K562 (cell line): ENCODE results near the gene PSMA4. TPM values are rescaled to one million over a fixed set of nuclear protein-coding genes. Genes with fewer than 3 reads are reported as not detected.

ENCODE experiments used
- ATAC-seq: fragments of 200-7000 bp; cut with Tn5 transposase; 3 replicates; pipeline ENCODE4 v1.9.1; 2020; ENCODE audit warnings: moderate library complexity
- BruUV-seq: library from RNA; stranded (reverse); fragments of 400-500 nt; replicated peaks from 2 replicates; lab custom pipeline; 2021; lab: Mats Ljungman, UMichigan
- CTCF ChIA-PET: fragments of 300-600 bp; formaldehyde crosslinking; extraction: SDS; loops from one replicate; lab custom pipeline; 2021; ENCODE audit warnings: low intra/inter-chr PET ratio; lab: Yijun Ruan, JAX
- POLR2A ChIA-PET: fragments of 300-600, 350-650 bp; sonication (Branson Sonifier 250); formaldehyde crosslinking; extraction: SDS; loops from one replicate; lab custom pipeline; 2021; ENCODE audit warnings: antibody characterized with exemption, inconsistent platforms; lab: Yijun Ruan, JAX
- DNase-seq, 4 experiments: peaks; one replicate each; pipeline versions ENCODE4 v3.0.0 to v3.0.0-alpha.2; 2011 to 2018; ENCODE audit warnings: low spot score in 3 of 4, mixed read lengths in 3 of 4; ENCODE audit errors: extremely low read depth in 1 of 4
- FAIRE-seq: peaks from 2 replicates; lab custom pipeline; 2011; peaks lifted over from hg19 to GRCh38; lab: Jason Lieb, UNC
- H2AFZ ChIP-seq: 2 replicates; pipeline ENCODE4 v1.6.0; 2011; ENCODE audit warnings: low read depth, low read length, control low read depth, inconsistent platforms
- H3K27ac ChIP-seq: fragments of 200-600 bp; 3 replicates; pipeline ENCODE4 v1.8.0; 2011; ENCODE audit warnings: low read depth, mild to moderate bottlenecking, control low read depth, inconsistent platforms, low read length, moderate library complexity, mixed read lengths; ENCODE audit errors: extremely low read depth
- H3K27me3 ChIP-seq, 2 experiments: fragments of 300-600 bp in 1 of 2; 2 replicates in 1 of 2; 3 replicates in 1 of 2; pipeline versions ENCODE4 v1.6.0 to v1.8.0; 2011; ENCODE audit warnings: inconsistent platforms in 2 of 2, low read length in 2 of 2, mild to moderate bottlenecking in 1 of 2, mixed read lengths in 1 of 2, moderate library complexity in 1 of 2; ENCODE audit not compliant: control insufficient read depth in 2 of 2, insufficient read depth in 2 of 2
- H3K36me3 ChIP-seq: fragments of 300-600 bp; 3 replicates; pipeline ENCODE4 v1.8.0; 2011; ENCODE audit warnings: mild to moderate bottlenecking, low read length, inconsistent platforms; ENCODE audit not compliant: control insufficient read depth, insufficient read depth
- H3K4me1 ChIP-seq, 2 experiments: fragments of 200-600 bp in 1 of 2; replicated peaks in 1 of 2; 2 replicates in 1 of 2; 3 replicates in 1 of 2; pipeline versions ENCODE4 v1.5.1 to v1.8.0; 2011; ENCODE audit warnings: inconsistent platforms in 2 of 2, low read length in 2 of 2, mild to moderate bottlenecking in 1 of 2, mixed read lengths in 1 of 2, moderate library complexity in 1 of 2; ENCODE audit not compliant: control insufficient read depth in 2 of 2, insufficient read depth in 2 of 2
- H3K4me2 ChIP-seq: 2 replicates; pipeline ENCODE4 v1.6.1; 2011; ENCODE audit warnings: low read length, control low read depth, inconsistent platforms, mixed read lengths; ENCODE audit not compliant: insufficient read depth
- H3K4me3 ChIP-seq: fragments of 200-600 bp; sonication (generic), shearing (Covaris generic); 2 replicates; pipeline ENCODE4 v1.5.1; 2016; ENCODE audit warnings: control low read depth, inconsistent platforms
- H3K79me2 ChIP-seq: fragments of 200-600 bp; 3 replicates; pipeline ENCODE4 v1.8.0; 2011; ENCODE audit warnings: low read length, inconsistent platforms; ENCODE audit not compliant: control insufficient read depth, insufficient read depth
- H3K9ac ChIP-seq, 2 experiments: 2 replicates each; pipeline versions ENCODE4 v1.6.0 to v1.6.1; 2011; ENCODE audit warnings: low read depth in 2 of 2, low read length in 2 of 2, control low read depth in 1 of 2, inconsistent platforms in 1 of 2, mild to moderate bottlenecking in 1 of 2, mixed read lengths in 1 of 2; ENCODE audit not compliant: insufficient read depth in 1 of 2
- H3K9me1 ChIP-seq: one replicate; pipeline ENCODE4 v1.6.0; 2011; ENCODE audit warnings: inconsistent platforms, mild to moderate bottlenecking, low read length, moderate library complexity; ENCODE audit not compliant: control insufficient read depth, insufficient read depth
- H3K9me3 ChIP-seq: replicated peaks from 2 replicates; pipeline ENCODE4 v1.5.1; 2011; ENCODE audit warnings: low read depth, low read length, inconsistent platforms; ENCODE audit not compliant: control insufficient read depth, insufficient read depth
- H4K20me1 ChIP-seq: replicated peaks from 2 replicates; pipeline ENCODE4 v1.6.1; 2011; ENCODE audit warnings: low read length, inconsistent platforms, mixed read lengths; ENCODE audit not compliant: control insufficient read depth, insufficient read depth
- HMBOX1 ChIP-seq: sonication (generic); IDR thresholded peaks from 2 replicates; pipeline ENCODE4 v1.6.1; 2016
- RNF219 ChIP-seq: fragments of 250-450 bp; sonication (Bioruptor Pico); IDR thresholded peaks from 2 replicates; pipeline ENCODE4 v1.5.0; 2022; ENCODE audit warnings: mild to moderate bottlenecking
- WGBS: fragments of 100-300 bp; shearing (Covaris generic); methylation state at CpG from one replicate; pipeline ENCODE4 v1.1.6; 2016; ENCODE audit warnings: low coverage, mixed read lengths; ENCODE audit not compliant: insufficient coverage; ENCODE audit errors: missing lambda C conversion rate; 5-methylcytosine and 5-hydroxymethylcytosine counted together
- in situ Hi-C: fragments of 300-500 bp; cut with MboI; formaldehyde crosslinking; loops from 4 replicates; pipeline ENCODE4 v1.15.0; 2018; ENCODE audit warnings: inconsistent platforms, mixed read lengths
- intact Hi-C: fragments of 100-400 bp; cut with micrococcal nuclease; formaldehyde crosslinking; loops from 2 replicates; pipeline ENCODE4 v1.14.2; 2022
- polyA plus RNA-seq, 8 experiments: library from polyadenylated mRNA; depleted of rRNA in 4 of 8; stranded (reverse) in 5 of 8; unstranded in 3 of 8; fragments of >200 nt; fragmentation: Nextera tagmentation in 2 of 8; fragmentation: Illumina TruSeq in 1 of 8; extraction: Ambion mirVana in 2 of 8; extraction: Trizol in 1 of 8; gene quantifications; 2 replicates each; pipeline versions ENCODE4 v1.2.1 to v1.2.3, GENCODE V29; 2011 to 2014; ENCODE audit warnings: inconsistent platforms in 1 of 8, missing spikeins in 1 of 8
- total RNA-seq, 7 experiments: library from RNA; depleted of rRNA in 6 of 7; stranded (reverse); fragments of >200 nt in 6 of 7; fragmentation: Illumina TruSeq in 2 of 7; extraction: Trizol in 2 of 7; gene quantifications; 2 replicates each; pipeline versions ENCODE4 v1.2.1 to v1.2.3, GENCODE V29; 2011 to 2021; ENCODE audit warnings: low replicate concordance in 1 of 7

The PSMA4 gene
- total and polyA plus RNA-seq, 9 of the 15 experiments (the other 6 are each of a cell fraction or from before 2014, with no cell fraction given): 304 to 1,857 (median 666) TPM

- H3K4me2 ChIP-seq: no peak overlapping the region
- in situ Hi-C loops: no loop called here
- ATAC-seq (no peak), DNase-seq (no peak), FAIRE-seq (peak; percentile 51)
- intact Hi-C loops: no loop called here
- no TSS peak for BruUV-seq
- no peaks in the 10 kb centered on the region for H3K9me1 ChIP-seq
- 0 out of 5 replicates have a peak, but pooled peaks cover 0 to 7% of the 10 kb centered on the region in 2 experiments for H3K27me3 ChIP-seq
- WGBS: 48% methylated on average over 5 of the region's 5 CpGs
- peak overlapping the region; percentile 20; the same call in 1 of the 2 replicates for H2AFZ ChIP-seq
- H3K79me2 ChIP-seq: peaks cover 4% of the 10 kb centered on the region; the same call in 1 of the 3 replicates
- H3K9ac ChIP-seq: no peak overlapping the region
- no peaks in the 10 kb centered on the region for H3K9me3 ChIP-seq
- peaks cover 4 to 16% of the 10 kb centered on the region in 2 experiments; a peak in 3 of 5 replicates for H3K4me1 ChIP-seq
- H3K36me3 ChIP-seq: no peaks in the 10 kb centered on the region
- H3K27ac ChIP-seq: no peak overlapping the region
- no peak for TF ChIP-seq RNF219
- peak; percentile 21; the same call in 1 of the 2 replicates for TF ChIP-seq HMBOX1
- ChIA-PET CTCF (no interaction called here), POLR2A (no interaction called here)
- no peaks in the 10 kb centered on the region for H4K20me1 ChIP-seq
- H3K4me3 ChIP-seq: no peak overlapping the region
Measured at GRCh38 chr15:78561490-78561889, 21.2 kb downstream of the PSMA4 start.
